A549 (cell line): ENCODE measurements around the gene HOXB3. TPM values are rescaled to one million over a fixed set of nuclear protein-coding genes. Genes with fewer than 3 reads are reported as not detected.

Experiments used
- ATAC-seq, 2 experiments: fragments of 200-7000 bp in 1 of 2; fragments of >200 bp in 1 of 2; cut with Nextera tagmentation in 1 of 2; cut with Tn5 transposase in 1 of 2; 3 replicates each; pipeline versions ENCODE4 v1.8.0 to v1.9.1; 2018 to 2020; ENCODE audit warnings: mild to moderate bottlenecking in 1 of 2, moderate library complexity in 1 of 2
- CTCF ChIA-PET: fragments of 300-600 bp; sonication (Branson Sonifier 250); formaldehyde crosslinking; extraction: SDS; loops from one replicate; lab custom pipeline; 2021; ENCODE audit warnings: antibody characterized with exemption, inconsistent platforms; lab: Yijun Ruan, JAX
- POLR2A ChIA-PET: fragments of 350-600 bp; formaldehyde crosslinking; extraction: SDS; loops from one replicate; lab custom pipeline; 2021; ENCODE audit warnings: antibody characterized with exemption, inconsistent platforms; lab: Yijun Ruan, JAX
- DNase-seq, 2 experiments: peaks; one replicate each; pipeline versions ENCODE4 v3.0.0 to v3.0.0-alpha.2; 2011 to 2016; ENCODE audit warnings: low read depth in 1 of 2, low spot score in 1 of 2
- FAIRE-seq: peaks from 2 replicates; lab custom pipeline; 2011; peaks lifted over from hg19 to GRCh38; lab: Jason Lieb, UNC
- H3K27ac ChIP-seq, 2 experiments: fragments of >200 bp; sonication (Bioruptor Twin); formaldehyde crosslinking; 3 replicates each; pipeline ENCODE4 v1.5.1; 2016 to 2017
- H3K4me1 ChIP-seq: fragments of >200 bp; sonication (Bioruptor Twin); formaldehyde crosslinking; 3 replicates; pipeline ENCODE4 v1.6.1; 2016
- H3K4me2 ChIP-seq: fragments of >200 bp; sonication (Bioruptor Twin); formaldehyde crosslinking; 3 replicates; pipeline ENCODE4 v1.6.1; 2016
- H3K4me3 ChIP-seq: fragments of >200 bp; sonication (Bioruptor Twin); formaldehyde crosslinking; 3 replicates; pipeline ENCODE4 v1.5.1; 2016
- H3K9me3 ChIP-seq: fragments of >200 bp; sonication (Bioruptor Twin); formaldehyde crosslinking; 3 replicates; pipeline ENCODE4 v1.6.1; 2016
- CTCF ChIP-seq: fragments of >200 bp; sonication (Bioruptor Twin); formaldehyde crosslinking; IDR thresholded peaks from 3 replicates; pipeline ENCODE4 v1.5.1; 2016
- E2F6 ChIP-seq: IDR thresholded peaks from 2 replicates; pipeline ENCODE4 v1.6.1; 2012; ENCODE audit warnings: low read depth, borderline replicate concordance
- EHMT2 ChIP-seq: fragments of 200-600 bp; sonication (generic); IDR thresholded peaks from 2 replicates; pipeline ENCODE4 v1.6.1; 2016; ENCODE audit warnings: antibody characterized with exemption, low read depth, mild to moderate bottlenecking, moderate library complexity
- EP300 ChIP-seq, 2 experiments: fragments of >200 bp; sonication (Bioruptor Twin); formaldehyde crosslinking; IDR thresholded peaks; 2 replicates in 1 of 2; 3 replicates in 1 of 2; pipeline ENCODE4 v1.6.1; 2016 to 2017
- FOSB ChIP-seq: fragments of 250-450 bp; sonication (Bioruptor Pico); IDR thresholded peaks from 2 replicates; pipeline ENCODE4 v1.5.0; 2020; ENCODE audit warnings: mild to moderate bottlenecking, moderate library complexity
- FOSL2 ChIP-seq, 2 experiments: fragments of 450-650 bp in 1 of 2; fragments of >200 bp in 1 of 2; sonication (Bioruptor Twin) in 1 of 2; formaldehyde crosslinking; IDR thresholded peaks; 2 replicates each; pipeline versions ENCODE4 v1.5.0 to v1.6.1; 2016 to 2020; ENCODE audit warnings: mild to moderate bottlenecking in 1 of 2, moderate library complexity in 1 of 2
- HES2 ChIP-seq: fragments of >200 bp; sonication (Bioruptor Twin); formaldehyde crosslinking; IDR thresholded peaks from 2 replicates; pipeline ENCODE4 v1.6.1; 2016
- HOXB13 ChIP-seq: fragments of 250-450 bp; sonication (Bioruptor Pico); IDR thresholded peaks from 2 replicates; pipeline ENCODE4 v1.5.0; 2020; ENCODE audit warnings: low read depth, mild to moderate bottlenecking, moderate library complexity
- JUNB ChIP-seq: fragments of >200 bp; sonication (Bioruptor Twin); formaldehyde crosslinking; IDR thresholded peaks from 2 replicates; pipeline ENCODE4 v1.6.1; 2016
- KDM5A ChIP-seq: fragments of 200-600 bp; sonication (generic); IDR thresholded peaks from 2 replicates; pipeline ENCODE4 v1.6.1; 2016; ENCODE audit warnings: antibody characterized with exemption, mild to moderate bottlenecking
- MYC ChIP-seq: IDR thresholded peaks from 2 replicates; pipeline ENCODE4 v1.6.1; 2012; ENCODE audit warnings: mild to moderate bottlenecking, inconsistent platforms, low read length, improper control_type of control experiment, borderline replicate concordance
- NFE2L2 ChIP-seq: fragments of 150-350 bp; conservative IDR thresholded peaks from 2 replicates; pipeline ENCODE4 v1.6.1; 2014; ENCODE audit warnings: low read length
- NR3C1 ChIP-seq: fragments of >200 bp; sonication (Bioruptor Twin); formaldehyde crosslinking; IDR thresholded peaks from 3 replicates; pipeline ENCODE4 v1.6.1; 2017
- REST ChIP-seq: fragments of 200-600 bp; sonication (generic); IDR thresholded peaks from 2 replicates; pipeline ENCODE4 v1.6.1; 2016; ENCODE audit warnings: antibody characterized with exemption, mild to moderate bottlenecking, moderate library complexity
- RFX5 ChIP-seq: fragments of 450-650 bp; IDR thresholded peaks from 2 replicates; pipeline ENCODE4 v1.7.1; 2014; ENCODE audit warnings: antibody characterized with exemption, mild to moderate bottlenecking, moderate library complexity
- RNF2 ChIP-seq: fragments of 200-600 bp; sonication (generic); IDR thresholded peaks from 2 replicates; pipeline ENCODE4 v1.6.1; 2016; ENCODE audit warnings: low read depth, mild to moderate bottlenecking, antibody characterized with exemption, moderate library complexity, borderline replicate concordance
- TFCP2L1 ChIP-seq: fragments of 250-450 bp; sonication (Bioruptor Pico); IDR thresholded peaks from 2 replicates; pipeline ENCODE4 v1.5.0; 2021; ENCODE audit warnings: mild to moderate bottlenecking
- ZFP36 ChIP-seq: fragments of 450-650 bp; IDR thresholded peaks from 2 replicates; pipeline ENCODE4 v1.6.1; 2014; ENCODE audit warnings: borderline replicate concordance; ENCODE audit not compliant: partially characterized antibody
- WGBS: methylation state at CpG from one replicate; pipeline ENCODE4 v1.1.6; 2017; ENCODE audit errors: missing lambda C conversion rate; 5-methylcytosine and 5-hydroxymethylcytosine counted together
- polyA plus RNA-seq, 4 experiments: library from polyadenylated mRNA; depleted of rRNA in 3 of 4; stranded (reverse); fragments of >200 nt; fragmentation: RNase III in 1 of 4; extraction: RNeasy Plus Mini Kit Qiagen cat#74134 plus additional on column Dnase treatment in 1 of 4; gene quantifications; 2 replicates in 3 of 4; 3 replicates in 1 of 4; pipeline ENCODE4 v1.2.3, GENCODE V29; 2011 to 2017

Gene HOXB3
- polyA plus RNA-seq, 2 of the 4 experiments (the other 2 are of a cell fraction), result 8.6 to 17.0 TPM

- CTCF ChIA-PET, result no interaction called here
- Histone ChIP-seq H3K27ac (no peak overlapping the region), H3K4me2 (no peak overlapping the region), H3K4me3 (no peak overlapping the region), H3K9me3 (no peaks in the 10 kb centered on the region), H3K4me1 (peaks cover 30% of the 10 kb centered on the region)
- no peak for TF ChIP-seq TFCP2L1 (CRISPR knock-in tag)
- TF ChIP-seq EP300 (IDR thresholded peaks at IDR 0.05), result no peak
- no peak for TF ChIP-seq JUNB
- no peak for TF ChIP-seq KDM5A
- no peak for TF ChIP-seq NR3C1
- TF ChIP-seq HES2, result no peak
- no peak for TF ChIP-seq ZFP36
- TF ChIP-seq NFE2L2, result no peak
- TF ChIP-seq HOXB13, result no peak
- TF ChIP-seq RNF2, result no peak
- TF ChIP-seq CTCF, result no peak
- no peak for TF ChIP-seq MYC
- no peak for TF ChIP-seq REST
- TF ChIP-seq FOSL2 (IDR thresholded peaks at IDR 0.05), result no peak
- no peak for TF ChIP-seq FOSL2 (CRISPR knock-in tag; IDR thresholded peaks at IDR 0.05)
- no peak for TF ChIP-seq FOSB (CRISPR knock-in tag)
- ATAC-seq (no peak), FAIRE-seq (no peak), DNase-seq (no peak)
- POLR2A ChIA-PET, result no interaction called here
- 91% methylated on average over 19 of the region's 19 CpGs for WGBS
Measured at GRCh38 chr17:48551214-48551555, 38.9 kb downstream of the HOXB3 start.

GRCh38 chr17:48550502-48551213, 39.4 kb downstream of the HOXB3 start:
- H3K9me3 ChIP-seq, result no peaks in the 10 kb centered on the region
- DNase-seq (no peak), FAIRE-seq (no peak), ATAC-seq (no peak)
- no peak for TF ChIP-seq E2F6
- TF ChIP-seq RFX5, result no peak
- 0 out of 3 replicates have a peak, but pooled peaks have one; percentile 7 for TF ChIP-seq CTCF
- no peak for TF ChIP-seq EHMT2
- POLR2A ChIA-PET, result no interaction called here
- CTCF ChIA-PET, result no interaction called here
- H3K27ac ChIP-seq, result no peak overlapping the region
- no peak overlapping the region for H3K4me3 ChIP-seq
- 94% methylated on average over 69 of the region's 70 CpGs for WGBS
- H3K4me2 ChIP-seq, result no peak overlapping the region
- peaks cover 26% of the 10 kb centered on the region for H3K4me1 ChIP-seq
